SKM-1 treated with dmso at 0.1 percent for 144 hours (cell line): ENCODE measurements around the gene TMEM131L.
A peak's percentile ranks its signal among the peaks of the same experiment; 100 is the strongest.

Source experiments
- DNase-seq: peaks from one replicate; lab custom pipeline; 2025; ENCODE audit not compliant: unreplicated experiment; lab: John Stamatoyannopoulos, UW

Gene TMEM131L

DNA sequence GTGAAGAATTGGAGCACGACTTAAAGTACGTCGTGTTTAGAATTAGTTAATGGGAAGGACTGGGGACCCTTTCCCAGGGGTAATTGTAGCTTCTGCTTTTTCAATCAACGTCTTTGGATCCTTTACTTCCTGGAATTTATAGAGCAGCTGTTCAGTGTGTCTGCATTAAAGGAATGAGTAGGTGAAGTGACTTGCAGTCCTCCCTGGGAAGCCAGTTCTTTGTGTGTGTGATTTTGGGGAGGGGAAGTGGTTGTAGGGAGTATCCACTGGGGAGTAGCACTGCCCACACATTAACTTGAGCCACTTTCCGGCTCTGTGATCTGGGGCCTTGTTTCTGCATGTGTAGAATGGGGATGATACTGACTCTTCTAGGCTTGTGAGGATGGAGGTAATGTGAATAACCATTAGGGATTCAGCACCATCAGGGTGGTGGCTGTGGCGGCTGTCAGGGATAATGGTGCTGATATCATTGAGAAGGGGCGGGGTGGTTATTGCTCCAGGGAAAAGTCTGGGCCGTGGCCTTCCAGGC, 54.7 kb downstream of the TMEM131L start:
- DNase-seq = peak; percentile 60

DNA sequence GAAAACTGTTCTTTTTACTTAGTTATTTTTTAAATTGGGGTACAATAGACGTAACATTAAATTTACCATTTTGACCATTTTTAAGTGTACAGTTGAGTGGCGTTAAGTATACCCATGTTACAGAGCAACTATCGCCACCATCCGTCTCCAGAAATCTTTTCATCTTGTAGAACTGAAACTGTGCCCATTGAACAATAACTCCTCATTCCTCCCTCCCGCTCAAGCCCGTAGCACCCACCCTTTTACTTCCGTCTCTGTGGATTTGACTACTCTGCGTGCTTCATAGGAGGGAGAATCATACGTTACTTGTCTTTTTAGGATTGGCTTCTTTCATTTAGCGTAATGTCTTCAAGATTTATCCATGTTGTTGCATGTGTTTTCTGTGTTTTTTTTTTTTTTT, 55.3 kb downstream of the TMEM131L start:
- no peak for DNase-seq

GRCh38 chr4:153521999-153522801, 56.0 kb downstream of the TMEM131L start:
- peak; percentile 85 for DNase-seq

GRCh38 chr4:153522802-153523094, 56.6 kb downstream of the TMEM131L start:
- no peak for DNase-seq

GRCh38 chr4:153523164-153523796, 57.1 kb downstream of the TMEM131L start:
- peak; percentile 34 for DNase-seq

- no peak for DNase-seq
Measured at GRCh38 chr4:153523941-153524386, 57.8 kb downstream of the TMEM131L start.

DNA sequence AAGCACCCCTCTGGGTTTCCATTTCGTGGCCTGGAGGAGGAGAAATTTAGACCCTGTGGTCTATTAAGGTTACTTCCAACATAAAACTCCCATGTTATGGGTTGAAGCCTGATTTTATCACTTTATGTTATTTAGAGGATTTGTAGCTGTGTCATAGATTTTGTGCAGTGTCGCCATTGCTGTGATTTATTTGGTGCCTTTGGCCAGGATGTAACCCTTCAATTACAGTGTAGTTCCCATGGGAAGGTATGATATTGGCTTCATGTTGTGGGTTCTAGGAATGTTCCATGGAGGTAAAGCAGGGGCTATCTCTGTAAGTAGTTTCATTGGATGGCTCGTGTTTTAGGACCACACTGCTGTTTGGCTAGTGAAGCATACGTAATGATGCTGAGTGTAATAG, 58.5 kb downstream of the TMEM131L start:
- DNase-seq = no peak

DNA sequence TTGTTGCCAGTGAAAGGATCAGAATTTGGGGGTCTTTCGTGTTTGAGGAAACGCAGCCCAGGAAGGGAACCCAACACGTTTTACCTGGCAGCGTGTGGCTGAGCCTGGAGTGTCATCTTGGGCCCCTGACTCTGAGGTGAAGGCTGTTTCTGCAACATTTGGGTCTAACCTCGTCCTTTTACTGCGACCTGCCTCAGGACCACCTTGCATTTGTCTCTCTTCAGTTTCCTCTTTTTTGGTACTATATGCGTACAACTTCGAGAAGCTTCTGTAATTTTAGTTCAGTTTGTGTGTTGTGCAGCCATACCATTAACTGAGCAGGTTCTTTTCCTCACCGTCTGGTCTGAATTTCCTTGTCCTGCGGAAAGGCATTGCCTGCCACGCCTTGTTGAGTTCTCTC, 61.5 kb downstream of the TMEM131L start:
- DNase-seq = no peak

GRCh38 chr4:153528705-153529485, 62.7 kb downstream of the TMEM131L start:
- DNase-seq = no peak

- DNase-seq = peak; percentile 63
Measured at GRCh38 chr4:153529646-153530045, 63.5 kb downstream of the TMEM131L start.

GRCh38 chr4:153530284-153530999, 64.3 kb downstream of the TMEM131L start:
- DNase-seq = no peak

DNA sequence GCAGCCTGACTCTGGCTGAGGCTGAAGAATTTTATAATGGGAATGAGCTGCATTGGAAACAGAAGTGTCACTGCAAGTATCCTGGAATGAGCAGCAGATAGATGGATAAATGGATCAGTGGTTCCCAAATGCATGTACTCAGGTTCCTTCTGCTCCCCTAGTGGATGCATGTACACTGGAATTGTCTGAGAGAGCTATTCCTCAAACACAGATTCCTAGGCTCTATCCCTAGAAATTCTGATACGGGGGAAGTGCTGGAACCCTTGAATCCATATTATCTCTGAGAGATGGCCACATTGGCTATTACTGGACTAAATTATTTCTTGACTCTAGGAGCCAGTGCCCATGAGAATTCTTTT, 64.8 kb downstream of the TMEM131L start:
- no peak for DNase-seq

- no peak for DNase-seq
Measured at GRCh38 chr4:153531976-153532626, 65.9 kb downstream of the TMEM131L start.

DNA sequence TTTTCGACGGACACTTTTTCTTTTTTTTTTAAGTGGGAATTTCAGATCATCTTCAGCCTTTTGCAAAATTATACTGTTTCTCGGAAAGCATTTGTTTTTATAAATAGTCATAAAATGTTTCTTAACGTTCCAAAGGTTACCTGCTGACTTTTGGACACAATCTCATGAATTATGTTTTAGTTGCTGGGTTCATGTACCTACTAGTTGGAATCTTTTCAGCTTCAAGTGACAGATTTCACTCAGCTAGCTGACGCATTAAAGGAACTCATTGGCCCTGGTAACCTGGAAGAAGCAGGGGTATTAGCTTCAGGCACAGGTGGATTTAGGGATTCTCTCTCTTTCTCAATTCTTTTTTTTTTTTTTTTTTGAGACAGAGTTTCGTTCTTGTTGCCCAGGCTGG, 66.5 kb downstream of the TMEM131L start:
- no peak for DNase-seq

DNA sequence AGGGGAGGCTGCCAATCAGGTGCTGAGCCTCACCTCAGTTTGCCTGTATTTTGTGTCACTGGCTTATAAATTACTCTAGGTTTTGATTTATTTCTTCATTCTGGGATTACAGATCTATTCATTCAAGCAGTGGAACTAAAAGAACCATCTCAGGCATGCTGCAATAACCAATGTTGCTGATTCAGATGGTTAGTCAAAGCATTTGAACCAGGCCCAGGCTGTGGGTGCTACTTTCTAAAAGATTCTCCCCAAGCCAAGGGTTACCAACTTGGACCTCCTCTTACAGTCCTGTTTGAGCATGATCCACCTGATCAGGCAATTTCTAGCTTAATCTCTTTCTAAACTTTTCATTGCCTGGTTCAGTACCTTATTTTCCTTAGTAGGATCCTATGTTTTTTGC, 67.2 kb downstream of the TMEM131L start:
- DNase-seq = no peak

- no peak for DNase-seq
Measured at GRCh38 chr4:153534792-153535629, 68.9 kb downstream of the TMEM131L start.

DNA sequence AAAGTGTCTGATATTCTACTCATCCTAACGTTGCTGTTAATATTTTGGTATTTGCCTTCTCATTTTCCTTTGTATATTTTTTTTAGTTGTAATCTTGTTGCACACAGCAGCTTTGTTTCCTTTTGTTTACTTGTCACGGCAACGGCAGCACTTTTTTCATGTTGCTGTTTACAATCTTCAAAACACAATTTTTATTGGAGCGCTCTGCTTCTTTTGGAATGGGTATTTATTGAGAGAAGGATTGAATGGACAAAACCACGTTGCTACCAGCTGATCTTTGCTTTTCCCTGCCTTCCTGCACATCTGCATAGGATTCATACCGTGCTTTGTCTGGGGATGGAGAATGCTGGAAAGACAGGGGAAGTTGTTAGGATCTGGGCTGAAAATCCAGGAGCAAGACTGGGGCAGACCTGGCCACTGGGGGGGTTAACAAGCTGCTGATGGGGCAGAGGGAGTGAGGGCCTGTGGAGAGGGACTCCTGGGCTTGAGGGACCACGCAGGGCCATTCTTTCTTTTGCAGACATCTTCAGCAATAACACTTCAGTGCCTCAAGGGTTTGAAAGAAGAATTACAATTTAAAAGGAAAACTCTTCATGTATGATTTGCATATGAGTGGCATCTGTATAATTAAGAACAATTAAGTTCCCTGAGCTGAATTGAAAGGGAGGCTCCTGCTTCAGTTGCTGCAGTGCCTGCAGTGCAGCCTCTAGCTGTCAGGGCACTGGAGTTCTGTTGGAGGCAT, 69.8 kb downstream of the TMEM131L start:
- DNase-seq = no peak

- no peak for DNase-seq
Measured at GRCh38 chr4:153537493-153537960, 71.4 kb downstream of the TMEM131L start.
